HCT116 (cell line): ENCODE results near the gene GORAB.

Experiments used
- CEBPB ChIP-seq: IDR thresholded peaks from 2 replicates; pipeline ENCODE4 v1.6.1; 2012; ENCODE audit warnings: low read depth
- CTCF ChIP-seq, 3 experiments: fragments of 200-600 bp in 1 of 3; sonication (generic) in 1 of 3; IDR thresholded peaks in 2 of 3; conservative IDR thresholded peaks in 1 of 3; 2 replicates each; pipeline ENCODE4 v1.5.1; 2012 to 2017; ENCODE audit warnings: low read depth in 2 of 3, low read length in 2 of 3, antibody characterized with exemption in 1 of 3, borderline replicate concordance in 1 of 3, control low read depth in 1 of 3, mild to moderate bottlenecking in 1 of 3, mixed read lengths in 1 of 3, mixed run types in 1 of 3, moderate library complexity in 1 of 3; ENCODE audit not compliant: insufficient read depth in 1 of 3
- EZH2 ChIP-seq: fragments of 200-600 bp; sonication (generic); IDR thresholded peaks from 2 replicates; pipeline ENCODE4 v1.6.1; 2017; ENCODE audit warnings: antibody characterized with exemption, mixed run types
- JUND ChIP-seq: IDR thresholded peaks from 2 replicates; pipeline ENCODE4 v1.6.1; 2012
- POLR2A ChIP-seq: IDR thresholded peaks from 2 replicates; pipeline ENCODE4 v1.7.0; 2011; ENCODE audit warnings: borderline replicate concordance; ENCODE audit not compliant: insufficient read depth, insufficient read length; ENCODE audit errors: extremely low read depth
- POLR2AphosphoS5 ChIP-seq: IDR thresholded peaks from 2 replicates; pipeline ENCODE4 v1.6.1; 2011; ENCODE audit warnings: mild to moderate bottlenecking, low read depth, low read length, moderate library complexity

DNA sequence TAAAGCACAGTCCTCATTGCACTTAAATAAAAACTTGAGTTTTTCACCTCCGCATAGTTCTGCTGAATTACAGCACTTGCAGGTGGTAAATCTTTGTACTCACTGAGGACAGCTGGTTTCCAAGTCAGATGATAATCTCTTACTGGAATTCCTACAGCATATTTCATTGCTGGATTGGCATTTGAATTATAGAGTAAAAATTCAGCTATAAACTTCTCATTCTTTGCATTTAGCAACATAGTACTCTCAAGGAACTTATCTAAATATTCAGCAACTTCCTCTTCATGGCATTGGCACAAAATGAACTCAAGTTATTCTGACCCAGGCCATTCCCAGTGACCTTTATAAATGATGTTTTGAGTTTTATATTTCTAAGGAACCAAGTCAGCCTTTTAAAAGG is 23.4 kb downstream of the GORAB start:
- TF ChIP-seq POLR2AphosphoS5 (no peak), CTCF (IDR thresholded peaks at IDR 0.05 in 2 of 3, conservative IDR thresholded peaks at IDR 0.05 in 1 of 3; ENCODE audit: borderline replicate concordance in 1 of 3, insufficient read depth in 1 of 3, low read depth in 2 of 3, low read length in 2 of 3) (no peak), POLR2A (no peak), EZH2 (no peak), JUND (no peak), CEBPB (no peak)
